GOT3 (cell line): ENCODE results near the gene OR52H1.
"Not testable (repeated sequence)": the region's sequence is repeated elsewhere in the genome, so short reads cannot be mapped to it uniquely, and the experiment has no call there.

Experiments
- DNase-seq: peaks from one replicate; lab custom pipeline; 2025; ENCODE audit warnings: mixed read lengths; lab: John Stamatoyannopoulos, UW

The OR52H1 gene

DNA sequence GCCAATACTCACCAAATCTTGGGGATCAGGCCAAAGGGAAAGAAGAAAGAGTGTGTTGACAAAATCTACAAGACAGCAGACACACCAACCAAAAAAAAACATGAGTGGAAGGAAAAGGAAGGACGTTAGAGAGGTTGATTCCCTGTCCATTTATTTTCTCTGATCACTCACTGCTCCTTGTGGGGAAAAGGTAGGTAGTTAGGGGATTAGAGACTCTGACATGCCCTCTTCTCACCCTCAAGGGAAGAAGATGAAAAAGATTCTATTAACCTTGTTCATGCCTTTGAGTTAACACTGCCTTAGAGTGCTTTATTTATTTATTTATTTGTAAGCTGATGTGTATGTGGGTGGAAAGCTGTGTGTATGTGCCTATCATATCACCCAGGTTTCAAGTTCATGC, at the start of gene OR52H1:
TSS of gene OR52H1 (minus strand) at position 101 of the 400 bp plus-strand sequence. CDS start 3,035 bp downstream, outside the sequence.
- DNase-seq = no peak

- no peak for DNase-seq
Observed at GRCh38 chr11:5597953-5598352, 49.6 kb upstream of the OR52H1 start.

DNA sequence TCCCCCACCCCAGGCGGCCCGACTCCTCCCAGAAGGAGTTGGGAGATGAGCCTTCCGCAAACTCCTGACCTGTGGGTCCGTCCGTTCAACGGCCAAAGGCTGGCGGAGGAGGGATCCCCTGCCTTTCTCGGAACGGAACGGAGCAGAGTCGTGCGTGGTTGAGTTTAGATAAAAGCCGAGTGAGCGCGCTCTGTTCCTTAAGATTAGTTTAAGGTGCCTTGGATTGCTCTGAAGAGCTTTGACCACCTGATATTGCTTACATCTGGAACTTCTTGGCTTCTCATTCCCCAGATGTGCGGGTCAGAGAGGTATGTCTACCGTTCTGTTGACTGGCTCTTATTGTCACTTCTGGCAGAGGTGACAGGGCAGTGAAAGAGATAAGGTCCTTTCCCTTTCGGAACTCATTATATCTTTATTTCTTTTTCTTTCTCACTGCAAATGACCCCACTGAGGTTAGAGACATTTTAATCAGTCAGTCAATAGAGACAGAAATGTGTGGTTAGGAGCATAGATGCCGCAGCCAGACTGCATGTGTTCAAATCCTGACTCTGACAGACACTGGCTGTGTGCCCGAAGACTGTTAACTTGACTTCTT, 48.4 kb upstream of the OR52H1 start, which contains the start of gene TRIM6:
TSS of gene TRIM6 (plus strand) at position 31 of the 595 bp plus-strand sequence. CDS start at position 292, 261 bp downstream.
- no peak for DNase-seq

- DNase-seq = no peak
Observed at GRCh38 chr11:5593146-5593545, 44.8 kb upstream of the OR52H1 start.

GRCh38 chr11:5592615-5593014, 44.3 kb upstream of the OR52H1 start:
- no peak for DNase-seq

- DNase-seq = no peak
Observed at GRCh38 chr11:5591613-5592012, 43.3 kb upstream of the OR52H1 start.

DNA sequence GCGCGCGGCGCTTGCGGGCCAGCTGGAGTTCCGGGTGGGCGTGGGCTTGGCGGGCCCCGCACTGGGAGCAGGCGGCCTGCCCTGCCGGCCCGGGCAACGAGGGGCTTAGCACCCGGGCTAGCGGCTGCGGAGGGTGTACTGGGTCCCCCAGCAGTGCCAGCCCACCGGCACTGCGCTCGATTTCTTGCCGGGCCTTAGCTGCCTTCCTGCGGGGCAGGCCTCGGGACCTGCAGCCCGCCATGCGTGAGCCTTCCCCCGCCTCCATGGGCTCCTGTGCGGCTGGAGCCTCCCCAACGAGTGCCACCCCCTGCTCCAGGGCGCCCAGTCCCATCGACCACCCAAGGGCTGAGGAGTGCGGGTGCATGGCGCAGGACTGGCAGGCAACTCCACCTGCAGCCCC, 41.6 kb upstream of the OR52H1 start:
- not testable (repeated sequence) for DNase-seq

DNA sequence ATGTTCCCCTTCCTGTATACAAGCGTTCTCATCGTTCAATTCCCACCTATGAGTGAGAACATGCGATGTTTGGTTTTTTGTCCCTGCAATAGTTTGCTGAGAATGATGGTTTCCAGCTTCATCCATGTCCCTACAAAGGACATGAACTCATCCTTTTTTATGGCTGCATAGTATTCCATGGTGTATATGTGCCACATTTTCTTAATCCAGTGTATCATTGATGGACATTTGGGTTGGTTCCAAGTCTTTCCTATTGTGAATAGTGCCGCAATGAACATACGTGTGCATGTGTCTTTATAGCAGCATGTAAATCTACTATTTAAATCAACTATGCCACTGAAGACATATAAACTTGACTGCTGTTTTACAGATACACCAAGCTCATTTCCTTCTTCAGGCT, 36.1 kb upstream of the OR52H1 start:
- not testable (repeated sequence) for DNase-seq

DNA sequence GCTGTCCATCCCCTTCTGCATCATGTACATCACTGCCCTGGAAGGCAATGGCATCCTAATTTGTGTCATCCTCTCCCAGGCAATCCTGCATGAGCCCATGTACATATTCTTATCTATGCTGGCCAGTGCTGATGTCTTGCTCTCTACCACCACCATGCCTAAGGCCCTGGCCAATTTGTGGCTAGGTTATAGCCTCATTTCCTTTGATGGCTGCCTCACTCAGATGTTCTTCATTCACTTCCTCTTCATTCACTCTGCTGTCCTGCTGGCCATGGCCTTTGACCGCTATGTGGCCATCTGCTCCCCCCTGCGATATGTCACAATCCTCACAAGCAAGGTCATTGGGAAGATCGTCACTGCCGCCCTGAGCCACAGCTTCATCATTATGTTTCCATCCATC, 32.7 kb upstream of the OR52H1 start:
- no peak for DNase-seq

DNA sequence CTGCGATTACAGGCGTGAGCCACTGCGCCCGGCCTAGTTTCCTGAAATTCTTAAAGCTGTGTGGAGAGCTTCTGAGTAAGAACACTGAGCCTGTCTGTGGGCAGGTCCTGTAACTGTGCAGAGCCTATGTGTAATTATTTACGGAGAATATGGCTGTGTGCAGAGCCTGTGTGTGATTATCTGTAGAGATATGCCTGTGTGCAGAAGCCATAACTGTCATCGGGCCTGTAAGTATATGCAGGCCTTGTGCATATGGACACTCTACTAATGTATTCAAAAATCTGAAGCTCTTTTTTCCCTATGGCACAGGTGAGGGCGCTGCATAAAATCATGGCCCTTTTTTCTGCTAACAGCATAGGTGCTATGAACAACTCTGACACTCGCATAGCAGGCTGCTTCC, 32.2 kb upstream of the OR52H1 start, which contains the start of gene OR52B6:
TSS of gene OR52B6 (plus strand) at position 301 of the 400 bp plus-strand sequence. CDS start at position 301, 0 bp downstream.
- no peak for DNase-seq

- no peak for DNase-seq
Observed at GRCh38 chr11:5577101-5577500, 28.8 kb upstream of the OR52H1 start.

DNA sequence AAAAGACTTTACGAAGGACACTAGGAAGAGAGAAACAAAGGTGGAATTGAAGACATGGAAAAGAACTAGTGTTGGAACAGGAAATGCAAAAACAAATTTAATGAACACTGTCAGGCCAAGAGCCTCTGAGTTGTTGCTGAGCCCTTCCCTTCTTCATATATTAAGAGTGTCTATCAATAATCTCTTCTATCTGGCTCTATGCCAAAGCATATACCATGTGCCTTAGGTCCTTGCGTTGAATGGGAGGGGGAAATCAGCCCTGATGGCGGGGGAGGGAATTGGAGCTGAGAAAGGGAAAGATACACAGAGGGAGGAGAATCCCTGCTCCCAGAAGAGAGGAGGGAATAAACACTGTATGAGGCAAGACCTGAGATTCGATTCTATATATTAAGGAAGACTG, 26.8 kb upstream of the OR52H1 start:
- no peak for DNase-seq

DNA sequence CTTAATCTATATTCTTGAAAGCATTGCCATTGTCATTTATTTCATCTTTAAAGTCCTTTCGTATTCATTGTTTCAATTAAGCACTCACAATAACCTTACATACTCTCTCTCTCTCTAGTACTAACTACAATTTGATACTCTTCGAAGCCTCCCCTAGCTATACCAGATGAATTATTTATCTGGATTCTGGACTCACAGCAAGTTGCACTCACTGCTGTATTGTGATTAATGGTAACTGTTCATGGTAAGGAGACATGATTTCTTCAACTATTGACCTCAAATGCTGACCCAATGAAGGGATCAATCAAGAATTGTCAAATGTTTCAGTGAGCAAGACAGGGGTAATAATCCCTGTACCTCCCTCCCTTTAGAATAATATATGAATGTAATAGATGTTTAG, 26.3 kb upstream of the OR52H1 start:
- no peak for DNase-seq

- DNase-seq = no peak
Observed at GRCh38 chr11:5564259-5565019, 16.1 kb upstream of the OR52H1 start.

- DNase-seq = no peak
Observed at GRCh38 chr11:5557751-5558150, 9.4 kb upstream of the OR52H1 start.

GRCh38 chr11:5556596-5557188, 8.4 kb upstream of the OR52H1 start:
- DNase-seq = no peak

- DNase-seq = no peak
Observed at GRCh38 chr11:5553343-5553742, 5.0 kb upstream of the OR52H1 start.

DNA sequence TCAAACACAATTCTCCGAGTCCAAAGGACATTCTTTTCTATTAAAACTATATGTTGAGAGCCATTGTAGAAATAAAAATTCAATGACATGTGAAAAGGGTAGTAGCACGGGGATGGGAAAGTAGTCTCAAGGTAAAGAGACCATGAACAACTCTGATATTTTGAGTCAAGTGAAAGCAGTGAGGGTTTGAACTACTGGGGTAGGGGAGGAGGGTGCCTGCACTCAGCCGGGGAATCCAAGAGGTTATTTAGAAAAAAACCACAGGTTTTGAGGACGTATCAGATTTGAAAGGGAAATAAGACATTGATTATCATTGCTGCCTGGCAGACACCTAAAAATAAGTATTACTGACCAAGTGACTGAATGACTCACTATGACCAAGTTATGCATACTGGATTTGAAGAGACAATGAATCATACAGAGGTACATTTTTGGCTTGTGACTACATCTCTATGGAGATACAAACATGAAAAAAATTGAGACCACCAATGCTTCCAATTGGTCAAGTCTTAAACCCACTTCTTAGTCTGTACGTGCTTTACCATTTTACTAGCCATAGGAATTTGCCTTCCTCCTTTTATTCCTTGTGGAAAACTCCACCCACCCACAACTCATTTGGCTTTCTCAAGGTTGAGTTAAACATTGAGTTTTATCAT, 2.2 kb upstream of the OR52H1 start:
- DNase-seq = no peak

DNA sequence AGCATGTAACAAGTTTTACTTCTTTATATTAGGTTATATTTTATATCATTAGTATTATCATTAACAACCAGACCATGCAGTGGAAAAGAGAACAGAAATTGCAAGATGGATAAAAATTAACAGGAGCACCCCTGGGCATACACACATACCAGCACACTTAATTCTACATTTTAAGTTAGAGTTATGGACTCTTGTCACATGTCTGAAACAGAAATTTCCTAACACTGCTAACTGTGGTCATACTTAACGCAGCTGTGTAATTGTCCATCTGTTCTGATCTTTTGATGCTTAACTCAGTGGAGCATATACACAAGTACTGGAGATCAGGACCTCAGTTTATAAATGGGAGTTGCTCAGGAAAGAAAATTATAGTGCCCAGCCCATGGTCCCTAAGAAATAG, 358 bp downstream of the OR52H1 start:
- DNase-seq = no peak

GRCh38 chr11:5546457-5546856, 1.9 kb downstream of the OR52H1 start:
- no peak for DNase-seq

- DNase-seq = no peak
Observed at GRCh38 chr11:5541427-5541826, 6.9 kb downstream of the OR52H1 start.

DNA sequence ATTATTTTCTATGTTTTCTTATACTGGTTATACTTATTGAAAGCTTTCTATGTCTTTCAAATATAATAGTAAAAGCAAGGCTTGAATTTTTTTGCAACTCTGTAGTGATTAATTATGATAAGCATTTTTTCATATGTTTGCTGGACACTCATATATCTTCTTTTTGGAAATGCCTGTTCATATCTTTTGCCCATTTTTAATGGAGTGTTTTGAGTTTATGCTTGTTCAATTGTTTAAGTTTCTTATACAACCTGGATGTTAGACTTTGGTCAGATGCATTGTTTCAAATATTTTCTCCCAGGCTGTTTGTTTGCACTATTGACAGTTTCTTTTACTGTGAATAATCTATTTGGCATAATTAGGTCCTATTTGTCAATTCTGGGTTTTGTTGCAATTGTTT, 11.9 kb downstream of the OR52H1 start:
- DNase-seq = no peak

GRCh38 chr11:5534046-5534445, 14.3 kb downstream of the OR52H1 start:
- no peak for DNase-seq
